Gastrocnemius medialis (tissue), 4 donors: ENCODE results near the gene STPG1. TPM values are rescaled to one million over a fixed set of nuclear protein-coding genes. Genes with fewer than 3 reads are reported as not detected.

Source experiments
- ATAC-seq, 2 donors: fragments of 150-250 bp; one replicate each; pipeline ENCODE4 v1.9.1; 2016
- DNase-seq, 2 donors: peaks; one replicate each; pipeline ENCODE4 v3.0.0-alpha.2; 2019
- H3K27ac ChIP-seq, 4 donors: fragments of 200-600 bp; sonication (generic); 1 replicate in 1 of 4; 2 replicates in 3 of 4; pipeline ENCODE4 v1.5.1; 2016 to 2018; ENCODE audit warnings: mild to moderate bottlenecking in 2 of 4, moderate library complexity in 1 of 4
- H3K27me3 ChIP-seq, 3 donors: fragments of 200-600 bp; sonication (generic) in 2 of 3; 1 replicate in 1 of 3; 2 replicates in 2 of 3; pipeline versions ENCODE4 v1.5.1 to v1.6.0; 2016 to 2019; ENCODE audit warnings: mild to moderate bottlenecking in 1 of 3, moderate library complexity in 1 of 3
- H3K36me3 ChIP-seq, 2 donors: fragments of 200-600 bp; sonication (generic) in 1 of 2; one replicate each; pipeline ENCODE4 v1.5.1; 2017 to 2018
- H3K4me1 ChIP-seq, 2 donors: fragments of 200-600 bp; sonication (generic) in 1 of 2; one replicate each; pipeline ENCODE4 v1.5.1; 2016 to 2017; ENCODE audit warnings: mild to moderate bottlenecking in 2 of 2
- H3K4me3 ChIP-seq, 4 donors: fragments of 200-600 bp; sonication (generic) in 3 of 4; 1 replicate in 1 of 4; 2 replicates in 3 of 4; pipeline ENCODE4 v1.5.1; 2016 to 2019; ENCODE audit warnings: mild to moderate bottlenecking in 2 of 4
- H3K9me3 ChIP-seq, 3 donors: fragments of 200-600 bp; sonication (generic) in 2 of 3; 1 replicate in 1 of 3; 2 replicates in 2 of 3; pipeline ENCODE4 v1.5.1; 2016 to 2019
- POLR2A ChIP-seq, 2 donors: fragments of 450-650 bp; IDR thresholded peaks; one replicate each; pipeline ENCODE4 v1.6.1; 2017; ENCODE audit warnings: antibody characterized with exemption in 2 of 2, mild to moderate bottlenecking in 2 of 2, moderate library complexity in 2 of 2
- in situ Hi-C, 4 donors: fragments of 200-750 bp; cut with MboI; loops; one replicate each; pipeline versions ENCODE4 v1.15.0 to v1.8.0; 2017; ENCODE audit warnings: low sequenced_read_pairs in 4 of 4
- intact Hi-C: fragments of 100-400 bp; cut with DNase I; formaldehyde crosslinking; loops from one replicate; pipeline ENCODE4 v1.15.1; 2023; ENCODE audit warnings: low total_unique reads
- total RNA-seq, 4 donors: library from RNA; depleted of rRNA; stranded (reverse); fragments of >200 nt; gene quantifications; one replicate each; pipeline versions ENCODE4 v1.1.0 to v1.2.3, GENCODE V29; 2016
- TF ChIP-seq, protein P1 (sequence below), 5 experiments: fragments of 450-650 bp in 3 of 5; fragments of 200-600 bp in 2 of 5; sonication (generic) in 2 of 5; IDR thresholded peaks in 4 of 5; conservative IDR thresholded peaks in 1 of 5; 1 replicate in 4 of 5; 2 replicates in 1 of 5; pipeline ENCODE4 v1.5.1; 2016 to 2019; ENCODE audit warnings: antibody characterized with exemption in 5 of 5, mild to moderate bottlenecking in 3 of 5, moderate library complexity in 3 of 5

STPG1 gene
- total RNA-seq, 4 donors from 2014 or later, result 0.39 to 2.1 (median 0.52) TPM

DNA sequence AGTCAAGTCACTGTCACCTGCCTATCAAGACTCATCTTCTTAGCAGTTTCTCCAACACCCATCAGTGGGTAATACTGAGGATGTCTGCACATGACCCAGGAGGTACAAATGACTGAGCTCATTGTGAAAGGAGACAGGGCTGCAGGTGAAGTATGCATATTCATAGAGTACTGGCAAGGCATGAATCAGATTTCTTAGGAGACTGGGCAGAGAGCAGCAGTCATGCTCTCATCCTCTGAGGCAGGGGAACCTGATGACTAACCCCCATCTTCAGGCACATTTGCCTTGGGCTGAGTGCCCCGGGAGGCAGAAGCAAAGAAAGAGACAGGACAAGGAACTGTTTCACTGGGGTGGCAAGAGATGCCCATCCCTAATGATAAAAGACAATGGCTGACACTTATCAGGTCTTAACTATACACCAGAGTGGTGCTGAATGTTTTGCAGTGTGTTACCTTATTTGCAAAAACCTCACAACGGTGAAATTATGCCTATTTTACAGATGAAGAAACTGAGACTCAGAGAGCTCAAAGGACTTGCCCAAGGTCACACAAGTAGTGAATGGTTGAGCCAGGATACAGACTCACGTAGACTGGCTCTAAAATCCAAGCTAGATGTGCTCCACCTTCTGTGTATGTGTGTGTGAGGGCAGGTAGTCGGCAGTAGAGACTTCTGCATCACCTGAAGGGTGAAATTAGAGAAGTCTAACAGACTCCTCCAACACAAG lies 103.7 kb downstream of the STPG1 start:
- DNase-seq (no peak), ATAC-seq (no peak)
- in situ Hi-C loops (no loop called here), intact Hi-C loops (no loop called here)
- H3K9me3 ChIP-seq, result no peaks in the 10 kb centered on the region
- H3K27me3 ChIP-seq, result no peaks in the 10 kb centered on the region
- H3K4me1 ChIP-seq, result no peaks in the 10 kb centered on the region
- no peaks in the 10 kb centered on the region for H3K36me3 ChIP-seq
- H3K27ac ChIP-seq, result no peak overlapping the region
- no peak for TF ChIP-seq POLR2A (IDR thresholded peaks at IDR 0.05)
- TF ChIP-seq, protein P1, sequence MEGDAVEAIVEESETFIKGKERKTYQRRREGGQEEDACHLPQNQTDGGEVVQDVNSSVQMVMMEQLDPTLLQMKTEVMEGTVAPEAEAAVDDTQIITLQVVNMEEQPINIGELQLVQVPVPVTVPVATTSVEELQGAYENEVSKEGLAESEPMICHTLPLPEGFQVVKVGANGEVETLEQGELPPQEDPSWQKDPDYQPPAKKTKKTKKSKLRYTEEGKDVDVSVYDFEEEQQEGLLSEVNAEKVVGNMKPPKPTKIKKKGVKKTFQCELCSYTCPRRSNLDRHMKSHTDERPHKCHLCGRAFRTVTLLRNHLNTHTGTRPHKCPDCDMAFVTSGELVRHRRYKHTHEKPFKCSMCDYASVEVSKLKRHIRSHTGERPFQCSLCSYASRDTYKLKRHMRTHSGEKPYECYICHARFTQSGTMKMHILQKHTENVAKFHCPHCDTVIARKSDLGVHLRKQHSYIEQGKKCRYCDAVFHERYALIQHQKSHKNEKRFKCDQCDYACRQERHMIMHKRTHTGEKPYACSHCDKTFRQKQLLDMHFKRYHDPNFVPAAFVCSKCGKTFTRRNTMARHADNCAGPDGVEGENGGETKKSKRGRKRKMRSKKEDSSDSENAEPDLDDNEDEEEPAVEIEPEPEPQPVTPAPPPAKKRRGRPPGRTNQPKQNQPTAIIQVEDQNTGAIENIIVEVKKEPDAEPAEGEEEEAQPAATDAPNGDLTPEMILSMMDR (IDR thresholded peaks at IDR 0.05 in 4 of 5, conservative IDR thresholded peaks at IDR 0.05 in 1 of 5), result no peak
- H3K4me3 ChIP-seq, result no peak overlapping the region

DNA sequence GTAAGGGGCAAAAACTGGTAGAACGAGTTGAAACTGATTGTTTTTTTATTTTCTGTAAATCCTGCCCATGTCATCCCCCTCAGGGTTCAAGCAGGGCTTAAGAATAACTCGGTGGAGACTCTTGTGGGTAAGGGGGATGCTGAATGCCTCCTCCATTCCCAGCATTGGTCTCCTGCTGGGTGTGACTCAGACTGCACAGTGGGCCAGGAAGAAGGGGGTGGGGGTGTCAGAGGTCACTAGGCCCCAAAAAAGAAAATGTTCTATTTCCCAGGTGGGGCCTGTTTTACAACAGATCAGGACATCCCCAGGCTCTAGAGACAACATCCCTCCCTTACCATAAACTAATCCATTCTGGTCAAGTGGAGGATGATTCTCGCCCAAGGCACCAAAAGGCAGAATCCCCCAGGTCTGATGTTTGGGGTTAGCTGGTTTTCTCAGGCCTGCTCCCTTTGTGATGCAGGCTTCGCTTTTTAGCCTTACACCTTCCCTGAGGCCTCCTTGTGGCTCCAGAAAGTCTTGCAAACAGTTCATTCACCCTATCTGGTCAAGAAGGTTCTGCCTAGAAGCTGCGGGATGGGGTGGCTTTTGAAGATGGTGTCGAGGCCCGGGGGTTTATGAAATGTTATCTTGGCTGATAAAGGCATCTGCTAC lies 105.1 kb downstream of the STPG1 start:
- in situ Hi-C loops, result no loop called here
- no peak for DNase-seq

More for the DNA sequence above, 105.1 kb downstream of the STPG1 start:
- intact Hi-C loops, result no loop called here
- TF ChIP-seq, protein P1 (IDR thresholded peaks at IDR 0.05 in 4 of 5, conservative IDR thresholded peaks at IDR 0.05 in 1 of 5), result no peak
- no peak for TF ChIP-seq POLR2A (IDR thresholded peaks at IDR 0.05)
- H3K4me1 ChIP-seq, result no peaks in the 10 kb centered on the region
- H3K9me3 ChIP-seq, result no peaks in the 10 kb centered on the region
- H3K27me3 ChIP-seq, result no peaks in the 10 kb centered on the region
- H3K4me3 ChIP-seq, result no peak overlapping the region
- H3K27ac ChIP-seq, result no peak overlapping the region
- no peaks in the 10 kb centered on the region for H3K36me3 ChIP-seq
- no peak for ATAC-seq

Other genes starting within 250 kb of the STPG1 start
- 1 to 10 TPM; 2.0 to 7.4 (median 5.0) TPM for gene IFNLR1, start 226.5 kb downstream of the STPG1 start, total RNA-seq
- gene GRHL3, start 94.4 kb downstream of the STPG1 start, total RNA-seq, result not detected
- 1 to 10 TPM; 4.3 to 8.7 (median 5.8) TPM for gene NIPAL3, start 2.0 kb upstream of the STPG1 start, total RNA-seq
- gene RCAN3, start 89.1 kb upstream of the STPG1 start, total RNA-seq, result 1 to 10 TPM; 1.3 to 2.1 (median 1.8) TPM
- gene NCMAP, start 142.3 kb upstream of the STPG1 start, total RNA-seq, result under 1 TPM in 1 of 4 donors, not detected in 3; 0.09 TPM
- gene SRRM1, start 229.5 kb upstream of the STPG1 start, total RNA-seq, result 10 to 100 TPM; 28.5 to 59.8 (median 40.2) TPM